K562 (cell line): ENCODE results near the gene TLNRD1. TPM values are rescaled to one million over a fixed set of nuclear protein-coding genes. Genes with fewer than 3 reads are reported as not detected.
"Not testable (repeated sequence)": the region's sequence is repeated elsewhere in the genome, so short reads cannot be mapped to it uniquely, and the experiment has no call there.

ENCODE experiments used
- ATAC-seq: fragments of 200-7000 bp; cut with Tn5 transposase; 3 replicates; pipeline ENCODE4 v1.9.1; 2020; ENCODE audit warnings: moderate library complexity
- BruUV-seq: library from RNA; stranded (reverse); fragments of 400-500 nt; replicated peaks from 2 replicates; lab custom pipeline; 2021; lab: Mats Ljungman, UMichigan
- CTCF ChIA-PET: fragments of 300-600 bp; formaldehyde crosslinking; extraction: SDS; loops from one replicate; lab custom pipeline; 2021; ENCODE audit warnings: low intra/inter-chr PET ratio; lab: Yijun Ruan, JAX
- POLR2A ChIA-PET: fragments of 300-600, 350-650 bp; sonication (Branson Sonifier 250); formaldehyde crosslinking; extraction: SDS; loops from one replicate; lab custom pipeline; 2021; ENCODE audit warnings: antibody characterized with exemption, inconsistent platforms; lab: Yijun Ruan, JAX
- DNase-seq, 4 experiments: peaks; one replicate each; pipeline versions ENCODE4 v3.0.0 to v3.0.0-alpha.2; 2011 to 2018; ENCODE audit warnings: low spot score in 3 of 4, mixed read lengths in 3 of 4; ENCODE audit errors: extremely low read depth in 1 of 4
- FAIRE-seq: peaks from 2 replicates; lab custom pipeline; 2011; peaks lifted over from hg19 to GRCh38; lab: Jason Lieb, UNC
- H2AFZ ChIP-seq: 2 replicates; pipeline ENCODE4 v1.6.0; 2011; ENCODE audit warnings: low read depth, low read length, control low read depth, inconsistent platforms
- H3K27ac ChIP-seq: fragments of 200-600 bp; 3 replicates; pipeline ENCODE4 v1.8.0; 2011; ENCODE audit warnings: low read depth, mild to moderate bottlenecking, control low read depth, inconsistent platforms, low read length, moderate library complexity, mixed read lengths; ENCODE audit errors: extremely low read depth
- H3K27me3 ChIP-seq, 2 experiments: fragments of 300-600 bp in 1 of 2; 2 replicates in 1 of 2; 3 replicates in 1 of 2; pipeline versions ENCODE4 v1.6.0 to v1.8.0; 2011; ENCODE audit warnings: inconsistent platforms in 2 of 2, low read length in 2 of 2, mild to moderate bottlenecking in 1 of 2, mixed read lengths in 1 of 2, moderate library complexity in 1 of 2; ENCODE audit not compliant: control insufficient read depth in 2 of 2, insufficient read depth in 2 of 2
- H3K36me3 ChIP-seq: fragments of 300-600 bp; 3 replicates; pipeline ENCODE4 v1.8.0; 2011; ENCODE audit warnings: mild to moderate bottlenecking, low read length, inconsistent platforms; ENCODE audit not compliant: control insufficient read depth, insufficient read depth
- H3K4me1 ChIP-seq, 2 experiments: fragments of 200-600 bp in 1 of 2; replicated peaks in 1 of 2; 2 replicates in 1 of 2; 3 replicates in 1 of 2; pipeline versions ENCODE4 v1.5.1 to v1.8.0; 2011; ENCODE audit warnings: inconsistent platforms in 2 of 2, low read length in 2 of 2, mild to moderate bottlenecking in 1 of 2, mixed read lengths in 1 of 2, moderate library complexity in 1 of 2; ENCODE audit not compliant: control insufficient read depth in 2 of 2, insufficient read depth in 2 of 2
- H3K4me2 ChIP-seq: 2 replicates; pipeline ENCODE4 v1.6.1; 2011; ENCODE audit warnings: low read length, control low read depth, inconsistent platforms, mixed read lengths; ENCODE audit not compliant: insufficient read depth
- H3K4me3 ChIP-seq: fragments of 200-600 bp; sonication (generic), shearing (Covaris generic); 2 replicates; pipeline ENCODE4 v1.5.1; 2016; ENCODE audit warnings: control low read depth, inconsistent platforms
- H3K79me2 ChIP-seq: fragments of 200-600 bp; 3 replicates; pipeline ENCODE4 v1.8.0; 2011; ENCODE audit warnings: low read length, inconsistent platforms; ENCODE audit not compliant: control insufficient read depth, insufficient read depth
- H3K9ac ChIP-seq, 2 experiments: 2 replicates each; pipeline versions ENCODE4 v1.6.0 to v1.6.1; 2011; ENCODE audit warnings: low read depth in 2 of 2, low read length in 2 of 2, control low read depth in 1 of 2, inconsistent platforms in 1 of 2, mild to moderate bottlenecking in 1 of 2, mixed read lengths in 1 of 2; ENCODE audit not compliant: insufficient read depth in 1 of 2
- H3K9me1 ChIP-seq: one replicate; pipeline ENCODE4 v1.6.0; 2011; ENCODE audit warnings: inconsistent platforms, mild to moderate bottlenecking, low read length, moderate library complexity; ENCODE audit not compliant: control insufficient read depth, insufficient read depth
- H3K9me3 ChIP-seq: replicated peaks from 2 replicates; pipeline ENCODE4 v1.5.1; 2011; ENCODE audit warnings: low read depth, low read length, inconsistent platforms; ENCODE audit not compliant: control insufficient read depth, insufficient read depth
- H4K20me1 ChIP-seq: replicated peaks from 2 replicates; pipeline ENCODE4 v1.6.1; 2011; ENCODE audit warnings: low read length, inconsistent platforms, mixed read lengths; ENCODE audit not compliant: control insufficient read depth, insufficient read depth
- BCOR ChIP-seq: fragments of 450-650 bp; IDR thresholded peaks from 2 replicates; pipeline ENCODE4 v1.6.1; 2016
- HMG20A ChIP-seq: fragments of 450-650 bp; formaldehyde crosslinking; conservative IDR thresholded peaks from 2 replicates; pipeline ENCODE4 v1.4.0; 2020; ENCODE audit warnings: mild to moderate bottlenecking, mixed read lengths
- KDM1A ChIP-seq, 2 experiments: fragments of 450-650 bp; IDR thresholded peaks; 2 replicates each; pipeline ENCODE4 v1.6.1; 2016; ENCODE audit warnings: mild to moderate bottlenecking in 2 of 2
- MAFF ChIP-seq: IDR thresholded peaks from 2 replicates; pipeline ENCODE4 v1.6.1; 2012; ENCODE audit warnings: low read length, improper control_type of control experiment
- MCM2 ChIP-seq: fragments of 450-650 bp; IDR thresholded peaks from 2 replicates; pipeline ENCODE4 v1.6.1; 2017; ENCODE audit warnings: low read depth, mild to moderate bottlenecking
- MCM5 ChIP-seq: fragments of 450-650 bp; IDR thresholded peaks from 2 replicates; pipeline ENCODE4 v1.6.1; 2016; ENCODE audit warnings: low read depth
- NFXL1 ChIP-seq: fragments of 450-650 bp; formaldehyde crosslinking; IDR thresholded peaks from 2 replicates; pipeline ENCODE4 v1.4.0; 2021; ENCODE audit warnings: mild to moderate bottlenecking
- RBM14 ChIP-seq: fragments of 200-400 bp; formaldehyde crosslinking; IDR thresholded peaks from 2 replicates; pipeline ENCODE4 v1.6.1; 2018; ENCODE audit warnings: low read depth, mild to moderate bottlenecking, low read length, moderate library complexity, borderline replicate concordance; ENCODE audit not compliant: insufficient read depth
- SMARCB1 ChIP-seq: IDR thresholded peaks from 2 replicates; pipeline ENCODE4 v1.6.1; 2011; ENCODE audit warnings: improper control_type of control experiment, low read depth; ENCODE audit not compliant: insufficient read length
- SP1 ChIP-seq: sonication (generic); formaldehyde crosslinking; IDR thresholded peaks from 2 replicates; pipeline ENCODE4 v1.8.1; 2022; ENCODE audit warnings: mild to moderate bottlenecking, missing genetic modification reagents
- STAT5B ChIP-seq: fragments of 250-450 bp; sonication (Bioruptor Pico); IDR thresholded peaks from 2 replicates; pipeline ENCODE4 v1.8.0; 2021; ENCODE audit warnings: mild to moderate bottlenecking, inconsistent platforms
- XRCC3 ChIP-seq: fragments of 450-650 bp; IDR thresholded peaks from 2 replicates; pipeline ENCODE4 v1.6.1; 2017; ENCODE audit warnings: mild to moderate bottlenecking, moderate library complexity
- ZNF12 ChIP-seq: sonication (generic); formaldehyde crosslinking; IDR thresholded peaks from 2 replicates; pipeline ENCODE4 v1.4.0; 2020; ENCODE audit warnings: mild to moderate bottlenecking, missing genetic modification reagents
- ZNF146 ChIP-seq: IDR thresholded peaks from one replicate; pipeline ENCODE4 v1.6.1; 2018; ENCODE audit warnings: missing compliant biosample characterization; ENCODE audit not compliant: unreplicated experiment
- WGBS: fragments of 100-300 bp; shearing (Covaris generic); methylation state at CpG from one replicate; pipeline ENCODE4 v1.1.6; 2016; ENCODE audit warnings: low coverage, mixed read lengths; ENCODE audit not compliant: insufficient coverage; ENCODE audit errors: missing lambda C conversion rate; 5-methylcytosine and 5-hydroxymethylcytosine counted together
- in situ Hi-C: fragments of 300-500 bp; cut with MboI; formaldehyde crosslinking; loops from 4 replicates; pipeline ENCODE4 v1.15.0; 2018; ENCODE audit warnings: inconsistent platforms, mixed read lengths
- intact Hi-C: fragments of 100-400 bp; cut with micrococcal nuclease; formaldehyde crosslinking; loops from 2 replicates; pipeline ENCODE4 v1.14.2; 2022
- polyA plus RNA-seq, 8 experiments: library from polyadenylated mRNA; depleted of rRNA in 4 of 8; stranded (reverse) in 5 of 8; unstranded in 3 of 8; fragments of >200 nt; fragmentation: Nextera tagmentation in 2 of 8; fragmentation: Illumina TruSeq in 1 of 8; extraction: Ambion mirVana in 2 of 8; extraction: Trizol in 1 of 8; gene quantifications; 2 replicates each; pipeline versions ENCODE4 v1.2.1 to v1.2.3, GENCODE V29; 2011 to 2014; ENCODE audit warnings: inconsistent platforms in 1 of 8, missing spikeins in 1 of 8
- total RNA-seq, 7 experiments: library from RNA; depleted of rRNA in 6 of 7; stranded (reverse); fragments of >200 nt in 6 of 7; fragmentation: Illumina TruSeq in 2 of 7; extraction: Trizol in 2 of 7; gene quantifications; 2 replicates each; pipeline versions ENCODE4 v1.2.1 to v1.2.3, GENCODE V29; 2011 to 2021; ENCODE audit warnings: low replicate concordance in 1 of 7
- TF ChIP-seq, protein P1 (sequence below): fragments of 250-450 bp; sonication (Bioruptor Pico); IDR thresholded peaks from 2 replicates; pipeline ENCODE4 v1.6.1; 2021; ENCODE audit warnings: mild to moderate bottlenecking
- TF ChIP-seq, protein P2 (sequence below): sonication (generic); formaldehyde crosslinking; IDR thresholded peaks from 2 replicates; pipeline ENCODE4 v1.8.1; 2023; ENCODE audit warnings: mild to moderate bottlenecking, missing genetic modification reagents

The TLNRD1 gene
- total and polyA plus RNA-seq, 9 of the 15 experiments (the other 6 are each of a cell fraction or from before 2014, with no cell fraction given): 1.1 to 33.1 (median 5.7) TPM

DNA sequence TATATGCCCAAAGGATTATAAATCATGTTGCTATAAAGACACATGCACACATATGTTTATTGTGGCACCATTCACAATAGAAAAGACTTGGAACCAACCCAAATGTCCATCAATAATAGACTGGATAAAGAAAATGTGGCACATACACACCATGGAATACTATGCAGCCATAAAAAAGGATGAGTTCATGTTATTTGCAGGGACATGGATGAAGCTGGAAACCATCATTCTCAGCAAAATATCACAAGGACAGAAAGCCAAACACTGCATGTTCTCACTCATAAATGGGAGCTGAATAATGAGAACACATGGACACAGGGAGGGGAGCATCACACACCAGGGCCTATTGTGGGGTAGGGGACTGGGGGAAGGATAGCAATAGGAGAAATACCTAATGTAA is 35.3 kb upstream of the TLNRD1 start:
- in situ Hi-C loops, H4K20me1 ChIP-seq, POLR2A ChIA-PET, BruUV-seq, H2AFZ ChIP-seq, H3K9me1 ChIP-seq, H3K27me3 ChIP-seq, H3K27ac ChIP-seq, H3K79me2 ChIP-seq, H3K9ac ChIP-seq, intact Hi-C loops, H3K4me2 ChIP-seq, H3K9me3 ChIP-seq, H3K4me1 ChIP-seq, FAIRE-seq, H3K4me3 ChIP-seq, CTCF ChIA-PET, DNase-seq, ATAC-seq: not testable (repeated sequence)
- TF ChIP-seq KDM1A (IDR thresholded peaks at IDR 0.05): peak; percentile 38 to 43; a peak in 3 of 4 replicates
- TF ChIP-seq ZNF146 (CRISPR knock-in tag): peak; percentile 73
- peak; percentile 43; the same call in 1 of the 2 replicates for TF ChIP-seq BCOR
- H3K36me3 ChIP-seq: peaks cover 13% of the 10 kb centered on the region; the same call in 2 of the 3 replicates

DNA sequence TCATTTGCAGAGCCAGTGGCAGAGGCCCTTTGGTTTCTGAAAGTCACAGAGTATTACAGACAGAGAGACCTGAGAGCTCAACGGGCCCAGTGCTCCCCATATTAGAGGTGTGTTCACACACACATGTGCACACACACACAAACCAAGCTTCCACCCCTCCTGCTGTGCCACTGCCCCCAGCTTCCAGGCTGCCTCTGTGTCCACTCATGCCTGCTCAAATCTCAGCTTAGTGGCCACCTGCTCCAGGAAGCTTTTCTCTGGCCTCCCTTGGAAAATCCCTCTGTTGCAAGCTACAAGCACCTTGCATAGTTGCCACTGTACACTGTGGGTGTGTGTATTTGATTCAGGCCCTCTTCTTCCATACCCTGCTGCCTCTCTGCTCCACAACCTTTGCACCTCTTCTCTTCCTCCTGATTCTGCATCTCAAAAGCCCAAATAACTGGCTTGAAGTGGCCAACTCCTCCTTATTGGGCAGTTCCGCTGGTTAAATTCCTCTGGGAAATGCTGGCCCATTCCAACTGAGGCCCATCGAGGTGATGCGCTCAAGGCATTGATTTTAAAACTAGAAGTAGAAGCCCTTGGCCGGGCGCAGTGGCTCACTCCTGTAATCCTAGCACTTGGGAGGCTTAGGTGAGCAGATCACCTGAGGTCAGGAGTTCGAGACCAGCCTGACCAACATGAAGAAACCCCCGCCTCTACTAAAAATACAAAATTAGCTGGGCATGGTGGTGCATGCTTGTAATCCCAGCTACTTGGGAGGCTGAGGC is 34.1 kb upstream of the TLNRD1 start:
- ChIA-PET CTCF (no interaction called here), POLR2A (no interaction called here)
- no TSS peak for BruUV-seq
- Histone ChIP-seq H3K4me2 (no peak overlapping the region), H3K4me3 (no peak overlapping the region), H3K79me2 (no peaks in the 10 kb centered on the region), H2AFZ (no peak overlapping the region), H3K27ac (no peak overlapping the region), H3K36me3 (peaks cover 14% of the 10 kb centered on the region; the same call in 2 of the 3 replicates), H3K9me3 (no peaks in the 10 kb centered on the region), H4K20me1 (peaks cover 10% of the 10 kb centered on the region; the same call in 1 of the 2 replicates), H3K9ac (no peak overlapping the region), H3K4me1 (no peaks in the 10 kb centered on the region), H3K27me3 (no peaks in the 10 kb centered on the region), H3K9me1 (no peaks in the 10 kb centered on the region)
- in situ Hi-C loops (no loop called here), intact Hi-C loops (no loop called here)
- FAIRE-seq: no peak
- no peak for ATAC-seq
- 54% methylated on average over 8 of the region's 8 CpGs for WGBS
- no peak for DNase-seq
- TF ChIP-seq SP1 (CRISPR knock-in tag) (no peak), MAFF (no peak), MCM2 (no peak), RBM14 (no peak), MCM5 (no peak), ZNF12 (CRISPR knock-in tag) (no peak), STAT5B (CRISPR knock-in tag) (no peak), HMG20A (CRISPR knock-in tag) (no peak), NFXL1 (CRISPR knock-in tag) (no peak), XRCC3 (no peak), SMARCB1 (no peak)
- TF ChIP-seq, protein P1, sequence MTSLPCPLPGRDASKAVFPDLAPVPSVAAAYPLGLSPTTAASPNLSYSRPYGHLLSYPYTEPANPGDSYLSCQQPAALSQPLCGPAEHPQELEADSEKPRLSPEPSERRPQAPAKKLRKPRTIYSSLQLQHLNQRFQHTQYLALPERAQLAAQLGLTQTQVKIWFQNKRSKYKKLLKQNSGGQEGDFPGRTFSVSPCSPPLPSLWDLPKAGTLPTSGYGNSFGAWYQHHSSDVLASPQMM (CRISPR knock-in tag): no peak
- TF ChIP-seq, protein P2, sequence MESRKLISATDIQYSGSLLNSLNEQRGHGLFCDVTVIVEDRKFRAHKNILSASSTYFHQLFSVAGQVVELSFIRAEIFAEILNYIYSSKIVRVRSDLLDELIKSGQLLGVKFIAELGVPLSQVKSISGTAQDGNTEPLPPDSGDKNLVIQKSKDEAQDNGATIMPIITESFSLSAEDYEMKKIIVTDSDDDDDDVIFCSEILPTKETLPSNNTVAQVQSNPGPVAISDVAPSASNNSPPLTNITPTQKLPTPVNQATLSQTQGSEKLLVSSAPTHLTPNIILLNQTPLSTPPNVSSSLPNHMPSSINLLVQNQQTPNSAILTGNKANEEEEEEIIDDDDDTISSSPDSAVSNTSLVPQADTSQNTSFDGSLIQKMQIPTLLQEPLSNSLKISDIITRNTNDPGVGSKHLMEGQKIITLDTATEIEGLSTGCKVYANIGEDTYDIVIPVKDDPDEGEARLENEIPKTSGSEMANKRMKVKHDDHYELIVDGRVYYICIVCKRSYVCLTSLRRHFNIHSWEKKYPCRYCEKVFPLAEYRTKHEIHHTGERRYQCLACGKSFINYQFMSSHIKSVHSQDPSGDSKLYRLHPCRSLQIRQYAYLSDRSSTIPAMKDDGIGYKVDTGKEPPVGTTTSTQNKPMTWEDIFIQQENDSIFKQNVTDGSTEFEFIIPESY (CRISPR knock-in tag): no peak
